Psoas muscle (tissue), 8 donors: ENCODE results near the gene LRRC2. TPM values are rescaled to one million over a fixed set of nuclear protein-coding genes. Genes with fewer than 3 reads are reported as not detected.
A peak's percentile ranks its signal among the peaks of the same experiment; 100 is the strongest.

Experiments used
- ATAC-seq, 4 donors: fragments of 200-7000 bp; cut with Tn5 transposase; one replicate each; pipeline ENCODE4 v1.9.1; 2020; ENCODE audit warnings: moderate library complexity in 3 of 4, mild to moderate bottlenecking in 2 of 4
- DNase-seq, 2 donors: peaks; one replicate each; pipeline ENCODE4 v3.0.0-alpha.2; 2020
- H3K27ac ChIP-seq: fragments of 200-600 bp; one replicate; pipeline ENCODE4 v1.8.0; 2022
- H3K27me3 ChIP-seq, 3 donors: fragments of 200-600 bp in 1 of 3; one replicate each; pipeline versions ENCODE4 v1.6.1 to v1.8.0; 2013 to 2022; ENCODE audit warnings: low read length in 2 of 3, mild to moderate bottlenecking in 2 of 3, moderate library complexity in 1 of 3; ENCODE audit not compliant: insufficient read depth in 3 of 3
- H3K36me3 ChIP-seq, 2 donors: fragments of 200-600 bp in 1 of 2; one replicate each; pipeline versions ENCODE4 v1.6.1 to v1.8.0; 2013 to 2022; ENCODE audit warnings: low read depth in 1 of 2, mild to moderate bottlenecking in 1 of 2, moderate library complexity in 1 of 2; ENCODE audit not compliant: insufficient read depth in 1 of 2
- H3K4me1 ChIP-seq: fragments of 200-600 bp; one replicate; pipeline ENCODE4 v1.8.0; 2022
- H3K4me3 ChIP-seq: fragments of 200-600 bp; one replicate; pipeline ENCODE4 v1.8.0; 2022; ENCODE audit warnings: mild to moderate bottlenecking
- H3K9me3 ChIP-seq: fragments of 200-600 bp; one replicate; pipeline ENCODE4 v1.8.0; 2022
- CTCF ChIP-seq: fragments of 200-600 bp; IDR thresholded peaks from one replicate; pipeline ENCODE4 v1.8.0; 2022; ENCODE audit warnings: antibody characterized with exemption
- WGBS, 3 donors: extraction: QIAGEN DNeasy Blood & Tissue Kit; methylation state at CpG; one replicate each; pipeline versions ENCODE4 v1.1.6 to v1.1.7; 2013; 5-methylcytosine and 5-hydroxymethylcytosine counted together
- intact Hi-C, 2 donors: fragments of 100-400 bp; cut with DNase I; formaldehyde crosslinking; loops; one replicate each; pipeline versions ENCODE4 v1.11.0 to v1.14.2; 2022
- polyA plus RNA-seq, 3 donors: library from polyadenylated mRNA; stranded (reverse); fragments of 200-250 nt; gene quantifications; one replicate each; pipeline ENCODE4 v1.2.3, GENCODE V29; 2013
- total RNA-seq, 4 donors: library from RNA; stranded (reverse); fragmentation: NEBNext Ultra II Directional in 2 of 4; extraction: Animal tissue kit (Norgen Biotek cat#: 25700) in 2 of 4; gene quantifications; one replicate each; pipeline versions ENCODE4 v1.2.1 to v1.2.4, GENCODE V29; 2021 to 2023
- donor health status: healthy with polysubstance abuse.
- donor health status: DM: no; HTN: no; CAD: no; lungs with moderate emphysema.
- donor health status: Bipolar disorder and iron deficiency.
- donor health status: healthy.
- donor health status: DM: yes; HTN: yes; CAD: no.
- donor health status: DM: no; HTN: no; CAD: no.
- donor health status: DM: no; HTN: no; CAD: no.
- donor health status: DM: yes; HTN: yes; CAD: no.

The LRRC2 gene
- total and polyA plus RNA-seq, 7 donors: 8.3 to 160 (median 65.1) TPM

GRCh38 chr3:46537779-46538178 lies 28.3 kb downstream of the LRRC2 start:
- WGBS, 3 donors: 87 to 94% (median 90%) methylated on average over 5 of the region's 5 CpGs
- Histone ChIP-seq H3K4me3 (no peak overlapping the region), H3K27me3 (no peaks in the 10 kb centered on the region), H3K9me3 (no peaks in the 10 kb centered on the region), H3K4me1 (peaks cover 41% of the 10 kb centered on the region), H3K36me3 (peaks cover 3 to 88% of the 10 kb centered on the region in 2 donors), H3K27ac (peak overlapping the region; percentile 82)
- DNase-seq (no peak), ATAC-seq (no peak)
- TF ChIP-seq CTCF: no peak
- intact Hi-C loops: no loop called here

GRCh38 chr3:46537316-46537715 lies 28.8 kb downstream of the LRRC2 start:
- no peak overlapping the region for H3K4me3 ChIP-seq
- DNase-seq (no peak), ATAC-seq (no peak)
- 76 to 91% (median 83%) methylated on average over 1 of the region's 1 CpG for WGBS, 3 donors
- intact Hi-C loops: no loop called here
- no peaks in the 10 kb centered on the region for H3K27me3 ChIP-seq
- peak overlapping the region; percentile 82 for H3K27ac ChIP-seq
- peaks cover 36% of the 10 kb centered on the region for H3K4me1 ChIP-seq
- TF ChIP-seq CTCF: no peak
- H3K9me3 ChIP-seq: no peaks in the 10 kb centered on the region
- peaks cover 3 to 88% of the 10 kb centered on the region in 2 donors for H3K36me3 ChIP-seq

GRCh38 chr3:46536758-46537157 lies 29.3 kb downstream of the LRRC2 start:
- H3K9me3 ChIP-seq: no peaks in the 10 kb centered on the region

GRCh38 chr3:46535746-46536145 lies 30.4 kb downstream of the LRRC2 start:
- no peak for DNase-seq
- no peak for TF ChIP-seq CTCF
- Histone ChIP-seq H3K36me3 (peaks cover 3 to 85% of the 10 kb centered on the region in 2 donors), H3K27ac (peak overlapping the region; percentile 82), H3K9me3 (no peaks in the 10 kb centered on the region), H3K27me3 (no peaks in the 10 kb centered on the region), H3K4me3 (no peak overlapping the region), H3K4me1 (peaks cover 34% of the 10 kb centered on the region)
- ATAC-seq: no peak
- WGBS, 3 donors: 92 to 94% (median 94%) methylated on average over 5 of the region's 5 CpGs
- intact Hi-C loops: no loop called here

More at GRCh38 chr3:46536758-46537157, 29.3 kb downstream of the LRRC2 start:
- Histone ChIP-seq H3K4me3 (no peak overlapping the region), H3K27me3 (no peaks in the 10 kb centered on the region), H3K27ac (peak overlapping the region; percentile 82), H3K4me1 (peaks cover 34% of the 10 kb centered on the region), H3K36me3 (peaks cover 3 to 88% of the 10 kb centered on the region in 2 donors)
- ATAC-seq (peak; percentile 96 to 99 (median 96)), DNase-seq (peak; percentile 27 to 62)
- no peak for TF ChIP-seq CTCF
- intact Hi-C loops: no loop called here

GRCh38 chr3:46533091-46533490 lies 33.0 kb downstream of the LRRC2 start:
- intact Hi-C loops: no loop called here
- ATAC-seq: no peak
- Histone ChIP-seq H3K9me3 (no peaks in the 10 kb centered on the region), H3K4me3 (no peak overlapping the region), H3K27me3 (no peaks in the 10 kb centered on the region), H3K36me3 (peaks cover 3 to 82% of the 10 kb centered on the region in 2 donors), H3K4me1 (peaks cover 17% of the 10 kb centered on the region), H3K27ac (peak overlapping the region; percentile 10)
- TF ChIP-seq CTCF: no peak
- DNase-seq: no peak
- 84 to 89% (median 85%) methylated on average over 3 of the region's 3 CpGs for WGBS, 3 donors
